Endodermal cell (in vitro differentiated cells): ENCODE measurements around the gene PACSIN2. TPM values are rescaled to one million over a fixed set of nuclear protein-coding genes. Genes with fewer than 3 reads are reported as not detected.

Experiments
- DNase-seq: peaks from one replicate; pipeline ENCODE4 v3.0.0-alpha.2; 2017
- H3K27ac ChIP-seq: 2 replicates; pipeline ENCODE4 v1.5.1; 2013; ENCODE audit warnings: mild to moderate bottlenecking, low read depth, low read length, moderate library complexity
- H3K27me3 ChIP-seq: 2 replicates; pipeline ENCODE4 v1.6.1; 2013; ENCODE audit warnings: mild to moderate bottlenecking, low read length, moderate library complexity; ENCODE audit not compliant: insufficient read depth, control insufficient read depth, poor library complexity, severe bottlenecking
- H3K36me3 ChIP-seq: 2 replicates; pipeline ENCODE4 v1.7.0; 2013; ENCODE audit warnings: mild to moderate bottlenecking, low read length, moderate library complexity; ENCODE audit not compliant: control insufficient read depth, insufficient read depth
- H3K4me1 ChIP-seq: one replicate; pipeline ENCODE4 v1.7.0; 2013; ENCODE audit warnings: low read length; ENCODE audit not compliant: control insufficient read depth, insufficient read depth
- H3K4me3 ChIP-seq: 2 replicates; pipeline ENCODE4 v1.5.1; 2013; ENCODE audit warnings: mild to moderate bottlenecking, low read length, moderate library complexity
- H3K9ac ChIP-seq: 2 replicates; pipeline ENCODE4 v1.6.1; 2013; ENCODE audit warnings: mild to moderate bottlenecking, low read length, moderate library complexity; ENCODE audit not compliant: poor library complexity, severe bottlenecking; ENCODE audit errors: extremely low read depth
- H3K9me3 ChIP-seq: 2 replicates; pipeline ENCODE4 v1.6.1; 2013; ENCODE audit warnings: mild to moderate bottlenecking, low read length, moderate library complexity; ENCODE audit not compliant: control insufficient read depth
- H3K27ac Mint-ChIP-seq: 2 replicates; pipeline ENCODE4 v1.8.0; 2020; ENCODE audit warnings: mixed read lengths
- H3K27me3 Mint-ChIP-seq: 2 replicates; pipeline ENCODE4 v1.8.0; 2021; ENCODE audit warnings: mild to moderate bottlenecking, mixed read lengths; ENCODE audit not compliant: insufficient read depth
- H3K36me3 Mint-ChIP-seq: 2 replicates; pipeline ENCODE4 v1.8.0; 2020; ENCODE audit warnings: low read depth, mixed read lengths
- H3K4me1 Mint-ChIP-seq: 2 replicates; pipeline ENCODE4 v1.8.0; 2020; ENCODE audit warnings: mixed read lengths
- H3K4me3 Mint-ChIP-seq: 2 replicates; pipeline ENCODE4 v1.8.0; 2020; ENCODE audit warnings: mild to moderate bottlenecking, moderate library complexity, mixed read lengths
- H3K9me3 Mint-ChIP-seq: 2 replicates; pipeline ENCODE4 v1.8.0; 2020; ENCODE audit warnings: mild to moderate bottlenecking, mixed read lengths
- WGBS, 2 experiments: methylation state at CpG; one replicate each; pipeline versions ENCODE4 v1.1.5 to v1.1.7; 2013; ENCODE audit warnings: missing lambda C conversion rate in 2 of 2, mixed read lengths in 1 of 2; ENCODE audit not compliant: insufficient coverage in 1 of 2, insufficient read length in 1 of 2; 5-methylcytosine and 5-hydroxymethylcytosine counted together
- total RNA-seq, 2 donors: library from RNA; stranded (reverse); fragmentation: NEBNext Ultra II Directional in 1 of 2; extraction: Animal tissue kit (Norgen Biotek cat#: 25700) in 1 of 2; gene quantifications; 2 replicates in 1 of 2; 3 replicates in 1 of 2; pipeline ENCODE4 v1.2.1, GENCODE V29; 2021
- TF ChIP-seq, protein P1 (sequence below): fragments of 200-600 bp; sonication (generic); conservative IDR thresholded peaks from 2 replicates; pipeline ENCODE4 v1.5.0; 2021; ENCODE audit warnings: antibody characterized with exemption, mild to moderate bottlenecking

PACSIN2 gene
- total RNA-seq, 2 donors from 2014 or later = 60.7 to 61.4 TPM

DNA sequence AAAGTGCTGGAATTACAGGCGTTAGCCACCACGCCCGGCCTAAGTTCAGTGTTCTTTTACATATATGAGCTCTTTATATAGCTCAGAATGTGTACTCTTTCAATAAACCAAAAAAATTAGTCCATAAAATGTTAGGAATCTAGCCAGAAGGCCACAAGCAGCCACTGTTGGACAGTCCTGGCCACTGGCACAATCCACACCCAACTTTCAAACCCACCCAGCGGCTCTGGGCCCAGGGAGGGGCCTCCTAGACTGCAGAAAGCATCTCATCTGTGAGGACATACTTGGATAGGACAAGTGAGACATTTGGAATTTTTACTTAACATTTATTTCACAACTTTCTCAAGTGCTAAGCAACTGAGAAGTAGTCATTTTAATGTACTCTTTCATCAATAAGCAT is 6.4 kb downstream of the PACSIN2 start:
- Mint-ChIP-seq H3K4me3 (no peak overlapping the region), H3K36me3 (peaks cover 3% of the 10 kb centered on the region), H3K27ac (no peak overlapping the region), H3K4me1 (peaks cover 42% of the 10 kb centered on the region), H3K9me3 (no peaks in the 10 kb centered on the region), H3K27me3 (no peaks in the 10 kb centered on the region)
- H3K27me3 ChIP-seq = no peaks in the 10 kb centered on the region
- no peak overlapping the region for H3K27ac ChIP-seq
- no peak overlapping the region for H3K4me3 ChIP-seq
- no peak overlapping the region for H3K9ac ChIP-seq
- TF ChIP-seq, protein P1, sequence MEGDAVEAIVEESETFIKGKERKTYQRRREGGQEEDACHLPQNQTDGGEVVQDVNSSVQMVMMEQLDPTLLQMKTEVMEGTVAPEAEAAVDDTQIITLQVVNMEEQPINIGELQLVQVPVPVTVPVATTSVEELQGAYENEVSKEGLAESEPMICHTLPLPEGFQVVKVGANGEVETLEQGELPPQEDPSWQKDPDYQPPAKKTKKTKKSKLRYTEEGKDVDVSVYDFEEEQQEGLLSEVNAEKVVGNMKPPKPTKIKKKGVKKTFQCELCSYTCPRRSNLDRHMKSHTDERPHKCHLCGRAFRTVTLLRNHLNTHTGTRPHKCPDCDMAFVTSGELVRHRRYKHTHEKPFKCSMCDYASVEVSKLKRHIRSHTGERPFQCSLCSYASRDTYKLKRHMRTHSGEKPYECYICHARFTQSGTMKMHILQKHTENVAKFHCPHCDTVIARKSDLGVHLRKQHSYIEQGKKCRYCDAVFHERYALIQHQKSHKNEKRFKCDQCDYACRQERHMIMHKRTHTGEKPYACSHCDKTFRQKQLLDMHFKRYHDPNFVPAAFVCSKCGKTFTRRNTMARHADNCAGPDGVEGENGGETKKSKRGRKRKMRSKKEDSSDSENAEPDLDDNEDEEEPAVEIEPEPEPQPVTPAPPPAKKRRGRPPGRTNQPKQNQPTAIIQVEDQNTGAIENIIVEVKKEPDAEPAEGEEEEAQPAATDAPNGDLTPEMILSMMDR = no peak
- 95 to 100% methylated on average over 3 to 4 of the region's 4 CpGs for WGBS, 2 experiments
- no peaks in the 10 kb centered on the region for H3K9me3 ChIP-seq
- no peaks in the 10 kb centered on the region for H3K36me3 ChIP-seq
- DNase-seq = no peak
- H3K4me1 ChIP-seq = peaks cover 17% of the 10 kb centered on the region

DNA sequence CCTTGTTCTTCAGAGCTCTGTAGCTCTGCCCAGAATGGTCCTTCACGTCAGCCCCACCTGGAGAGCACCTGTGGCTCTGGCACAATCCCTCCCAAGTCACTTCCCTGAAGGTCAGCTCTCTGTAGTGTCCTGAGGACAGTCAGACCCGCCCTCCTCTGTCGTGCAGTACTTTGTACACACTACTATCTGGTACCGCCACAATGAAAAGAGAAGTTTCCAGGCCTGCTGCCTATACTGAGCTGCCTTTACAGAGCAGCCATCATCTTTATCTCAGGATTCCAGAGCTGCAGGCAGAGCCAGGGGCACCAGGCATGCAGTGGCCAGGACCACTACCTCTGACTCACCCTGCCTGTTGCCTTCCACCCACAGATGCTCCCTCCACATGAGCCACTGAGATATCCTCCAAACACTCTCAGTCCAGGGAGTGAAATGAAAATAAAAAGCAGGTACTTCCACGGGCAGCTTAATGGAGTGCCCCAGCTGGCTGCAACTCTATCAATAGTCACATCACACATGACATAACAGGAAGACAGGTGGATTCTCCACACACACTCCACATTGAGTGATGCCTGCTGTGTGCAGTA is 7.3 kb downstream of the PACSIN2 start:
- TF ChIP-seq, protein P1 = no peak
- Histone ChIP-seq H3K9me3 (no peaks in the 10 kb centered on the region), H3K4me1 (peaks cover 17% of the 10 kb centered on the region), H3K27me3 (no peaks in the 10 kb centered on the region), H3K36me3 (no peaks in the 10 kb centered on the region), H3K4me3 (no peak overlapping the region), H3K27ac (no peak overlapping the region), H3K9ac (no peak overlapping the region)
- peaks cover 3% of the 10 kb centered on the region for H3K36me3 Mint-ChIP-seq
- WGBS, 2 experiments = 76 to 80% methylated on average over 3 to 5 of the region's 5 CpGs
- no peak overlapping the region for H3K4me3 Mint-ChIP-seq
- H3K4me1 Mint-ChIP-seq = peaks cover 41% of the 10 kb centered on the region
- peak overlapping the region; percentile 26 for H3K27ac Mint-ChIP-seq
- no peaks in the 10 kb centered on the region for H3K27me3 Mint-ChIP-seq
- DNase-seq = peak; percentile 51
- H3K9me3 Mint-ChIP-seq = no peaks in the 10 kb centered on the region

DNA sequence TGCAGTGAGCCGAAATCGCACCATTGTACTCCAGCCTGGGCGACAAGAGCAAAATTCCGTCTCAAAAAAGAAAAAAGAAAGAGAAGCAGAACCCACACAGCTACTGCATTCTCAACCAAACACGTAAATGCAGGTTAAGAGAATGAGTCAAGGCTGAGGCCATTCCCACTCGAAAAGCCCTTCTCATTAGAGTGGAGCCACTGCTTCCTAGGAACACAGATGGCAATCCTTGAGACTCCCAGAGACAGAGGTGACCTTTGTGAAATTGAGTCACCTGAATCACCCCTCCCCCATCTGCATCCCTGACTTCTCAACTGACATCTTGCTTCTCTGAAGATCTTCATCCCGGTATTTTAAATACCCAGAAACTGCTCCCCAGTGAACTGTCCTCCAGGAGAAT is 8.2 kb downstream of the PACSIN2 start:
- H3K4me3 Mint-ChIP-seq = no peak overlapping the region
- WGBS, 2 experiments = 95 to 97% methylated on average over 5 to 7 of the region's 7 CpGs
- H3K9me3 ChIP-seq = no peaks in the 10 kb centered on the region
- H3K4me1 ChIP-seq = peaks cover 17% of the 10 kb centered on the region
- peaks cover 3% of the 10 kb centered on the region for H3K36me3 Mint-ChIP-seq
- no peaks in the 10 kb centered on the region for H3K27me3 ChIP-seq
- no peak for DNase-seq
- no peak overlapping the region for H3K27ac ChIP-seq
- no peaks in the 10 kb centered on the region for H3K9me3 Mint-ChIP-seq
- H3K27ac Mint-ChIP-seq = peak overlapping the region; percentile 25
- H3K4me3 ChIP-seq = no peak overlapping the region
- peaks cover 50% of the 10 kb centered on the region for H3K4me1 Mint-ChIP-seq
- no peak overlapping the region for H3K9ac ChIP-seq
- H3K36me3 ChIP-seq = no peaks in the 10 kb centered on the region
- TF ChIP-seq, protein P1 = no peak
- H3K27me3 Mint-ChIP-seq = no peaks in the 10 kb centered on the region
